ENCODE measurements around the gene EIF5A. TPM values are rescaled to one million over a fixed set of nuclear protein-coding genes. Genes with fewer than 3 reads are reported as not detected.
A peak's percentile ranks its signal among the peaks of the same experiment; 100 is the strongest.

EIF5A gene
- total RNA-seq, 1 experiment from 2014 or later, result 1,139 TPM

- peak; percentile 92 for TF ChIP-seq YY1 (IDR thresholded peaks at IDR 0.05; ENCODE audit: extremely low read depth, insufficient replicate concordance, low read depth, low read length)
- no peak for TF ChIP-seq ZNF274 (IDR thresholded peaks at IDR 0.05; ENCODE audit: low read depth, low read length)
- TF ChIP-seq SRF (IDR thresholded peaks at IDR 0.05; ENCODE audit: low read depth), result no peak; the same call in 1 of the 2 replicates
- no peak for TF ChIP-seq ZFX (IDR thresholded peaks at IDR 0.05)
- TF ChIP-seq SP1 (IDR thresholded peaks at IDR 0.05; ENCODE audit: low read depth), result peak; percentile 43; the same call in 1 of the 2 replicates
- no peak for TF ChIP-seq JUND (IDR thresholded peaks at IDR 0.05)
- TF ChIP-seq TCF7L2 (IDR thresholded peaks at IDR 0.05; ENCODE audit: borderline replicate concordance, extremely low read depth, insufficient read depth, insufficient read length), result peak; percentile 45
These were observed at the start of gene EIF5A (continued) for GRCh38 chr17:7306911-7307685.

GRCh38 chr17:7258731-7259554 is 48.5 kb upstream of the EIF5A start:
- intact Hi-C loops (cut with micrococcal nuclease), result no loop called here
- no TSS peak for BruUV-seq (replicated peaks)
- Histone ChIP-seq H3K27ac (ENCODE audit: low read depth, low read length) (peak overlapping the region; percentile 94), H3K4me2 (ENCODE audit: low read length) (peak overlapping the region; percentile 90), H2AFZ (ENCODE audit: low read depth, low read length, poor library complexity, severe bottlenecking) (no peak overlapping the region), H3K4me3 (replicated peaks in 1 of 2; ENCODE audit: low read depth in 1 of 2, low read length in 2 of 2) (peak overlapping the region; percentile 4 to 6; a peak in 1 of 4 replicates), H3K79me2 (ENCODE audit: insufficient read depth, low read length) (peaks cover 69% of the 10 kb centered on the region), H3K4me1 (ENCODE audit: control insufficient read depth in 1 of 2, insufficient read depth in 2 of 2, low read length in 2 of 2) (peaks cover 21 to 38% of the 10 kb centered on the region in 2 experiments), H3K36me3 (ENCODE audit: control insufficient read depth in 1 of 2, insufficient read depth in 2 of 2, low read length in 2 of 2) (peaks cover 15 to 32% of the 10 kb centered on the region in 2 experiments), H3K27me3 (ENCODE audit: insufficient read depth, low read length) (no peaks in the 10 kb centered on the region), H3K9ac (ENCODE audit: low read length) (peak overlapping the region; percentile 36), H3K9me3 (ENCODE audit: control insufficient read depth in 1 of 2, insufficient read depth in 1 of 2, low read depth in 1 of 2, low read length in 2 of 2) (no peaks in the 10 kb centered on the region), H4K20me1 (ENCODE audit: insufficient read depth) (peaks cover 5% of the 10 kb centered on the region; the same call in 1 of the 2 replicates), H3K9me2 (ENCODE audit: insufficient read depth) (no peaks in the 10 kb centered on the region)
- ChIA-PET POLR2A (interaction anchor here (1.1 to 3.0 kb wide), 4 partner anchors 17 to 55 kb away, joined by 3 to 15 read pairs (median 6); partner anchors contain the start of genes ACADVL, DLG4 and GABARAP), CTCF (interaction anchor here (0.8 kb wide), 1 partner anchor 38 kb away, joined by 3 read pairs; no protein-coding TSS in a partner anchor), RAD21 (ENCODE audit: low non-redundant PET in 1 of 2, low total read pairs in 2 of 2, uncharacterized antibody in 2 of 2, unreplicated experiment in 2 of 2) (no interaction called here)
- DNase-seq (ENCODE audit: low read depth, low spot score), result peak; percentile 62
- ATAC-seq, result no peak
- no peak for TF ChIP-seq YY1 (IDR thresholded peaks at IDR 0.05; ENCODE audit: extremely low read depth, insufficient replicate concordance, low read depth, low read length)
- TF ChIP-seq EZH2 (IDR thresholded peaks at IDR 0.05), result no peak
- TF ChIP-seq POLR2A (IDR thresholded peaks at IDR 0.05; ENCODE audit: borderline replicate concordance, extremely low read depth, insufficient read depth, insufficient read length), result peak; percentile 22
- peak; percentile 48 for TF ChIP-seq POLR2AphosphoS5 (IDR thresholded peaks at IDR 0.05; ENCODE audit: low read depth, low read length)
- TF ChIP-seq EZH2phosphoT487 (IDR thresholded peaks at IDR 0.05; ENCODE audit: borderline replicate concordance), result no peak
- peak; percentile 29; the same call in 1 of the 2 replicates for TF ChIP-seq JUND (IDR thresholded peaks at IDR 0.05)
- TF ChIP-seq SRF (IDR thresholded peaks at IDR 0.05; ENCODE audit: low read depth), result no peak
- no peak for TF ChIP-seq ZFX (IDR thresholded peaks at IDR 0.05)
- TF ChIP-seq ZNF274 (IDR thresholded peaks at IDR 0.05; ENCODE audit: low read depth, low read length), result no peak
- TF ChIP-seq, protein P1, sequence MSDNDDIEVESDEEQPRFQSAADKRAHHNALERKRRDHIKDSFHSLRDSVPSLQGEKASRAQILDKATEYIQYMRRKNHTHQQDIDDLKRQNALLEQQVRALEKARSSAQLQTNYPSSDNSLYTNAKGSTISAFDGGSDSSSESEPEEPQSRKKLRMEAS (IDR thresholded peaks at IDR 0.05), result peak; percentile 49; the same call in 1 of the 2 replicates
- TF ChIP-seq, protein P2, sequence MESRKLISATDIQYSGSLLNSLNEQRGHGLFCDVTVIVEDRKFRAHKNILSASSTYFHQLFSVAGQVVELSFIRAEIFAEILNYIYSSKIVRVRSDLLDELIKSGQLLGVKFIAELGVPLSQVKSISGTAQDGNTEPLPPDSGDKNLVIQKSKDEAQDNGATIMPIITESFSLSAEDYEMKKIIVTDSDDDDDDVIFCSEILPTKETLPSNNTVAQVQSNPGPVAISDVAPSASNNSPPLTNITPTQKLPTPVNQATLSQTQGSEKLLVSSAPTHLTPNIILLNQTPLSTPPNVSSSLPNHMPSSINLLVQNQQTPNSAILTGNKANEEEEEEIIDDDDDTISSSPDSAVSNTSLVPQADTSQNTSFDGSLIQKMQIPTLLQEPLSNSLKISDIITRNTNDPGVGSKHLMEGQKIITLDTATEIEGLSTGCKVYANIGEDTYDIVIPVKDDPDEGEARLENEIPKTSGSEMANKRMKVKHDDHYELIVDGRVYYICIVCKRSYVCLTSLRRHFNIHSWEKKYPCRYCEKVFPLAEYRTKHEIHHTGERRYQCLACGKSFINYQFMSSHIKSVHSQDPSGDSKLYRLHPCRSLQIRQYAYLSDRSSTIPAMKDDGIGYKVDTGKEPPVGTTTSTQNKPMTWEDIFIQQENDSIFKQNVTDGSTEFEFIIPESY (IDR thresholded peaks at IDR 0.05; ENCODE audit: extremely low read depth, insufficient replicate concordance, low read length), result no peak
- no peak for TF ChIP-seq FOSL1 (IDR thresholded peaks at IDR 0.05; ENCODE audit: low read depth)
- TF ChIP-seq, protein P3, sequence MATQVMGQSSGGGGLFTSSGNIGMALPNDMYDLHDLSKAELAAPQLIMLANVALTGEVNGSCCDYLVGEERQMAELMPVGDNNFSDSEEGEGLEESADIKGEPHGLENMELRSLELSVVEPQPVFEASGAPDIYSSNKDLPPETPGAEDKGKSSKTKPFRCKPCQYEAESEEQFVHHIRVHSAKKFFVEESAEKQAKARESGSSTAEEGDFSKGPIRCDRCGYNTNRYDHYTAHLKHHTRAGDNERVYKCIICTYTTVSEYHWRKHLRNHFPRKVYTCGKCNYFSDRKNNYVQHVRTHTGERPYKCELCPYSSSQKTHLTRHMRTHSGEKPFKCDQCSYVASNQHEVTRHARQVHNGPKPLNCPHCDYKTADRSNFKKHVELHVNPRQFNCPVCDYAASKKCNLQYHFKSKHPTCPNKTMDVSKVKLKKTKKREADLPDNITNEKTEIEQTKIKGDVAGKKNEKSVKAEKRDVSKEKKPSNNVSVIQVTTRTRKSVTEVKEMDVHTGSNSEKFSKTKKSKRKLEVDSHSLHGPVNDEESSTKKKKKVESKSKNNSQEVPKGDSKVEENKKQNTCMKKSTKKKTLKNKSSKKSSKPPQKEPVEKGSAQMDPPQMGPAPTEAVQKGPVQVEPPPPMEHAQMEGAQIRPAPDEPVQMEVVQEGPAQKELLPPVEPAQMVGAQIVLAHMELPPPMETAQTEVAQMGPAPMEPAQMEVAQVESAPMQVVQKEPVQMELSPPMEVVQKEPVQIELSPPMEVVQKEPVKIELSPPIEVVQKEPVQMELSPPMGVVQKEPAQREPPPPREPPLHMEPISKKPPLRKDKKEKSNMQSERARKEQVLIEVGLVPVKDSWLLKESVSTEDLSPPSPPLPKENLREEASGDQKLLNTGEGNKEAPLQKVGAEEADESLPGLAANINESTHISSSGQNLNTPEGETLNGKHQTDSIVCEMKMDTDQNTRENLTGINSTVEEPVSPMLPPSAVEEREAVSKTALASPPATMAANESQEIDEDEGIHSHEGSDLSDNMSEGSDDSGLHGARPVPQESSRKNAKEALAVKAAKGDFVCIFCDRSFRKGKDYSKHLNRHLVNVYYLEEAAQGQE (IDR thresholded peaks at IDR 0.05; ENCODE audit: low read depth), result no peak
- TF ChIP-seq SIN3A (IDR thresholded peaks at IDR 0.05; ENCODE audit: low read depth), result peak; percentile 58

Measured in HCT116 (cell line).